Psoas muscle (tissue), 8 donors: ENCODE results near the gene ACOXL. TPM values are rescaled to one million over a fixed set of nuclear protein-coding genes. Genes with fewer than 3 reads are reported as not detected.

Experiments
- ATAC-seq, 4 donors: fragments of 200-7000 bp; cut with Tn5 transposase; one replicate each; pipeline ENCODE4 v1.9.1; 2020; ENCODE audit warnings: moderate library complexity in 3 of 4, mild to moderate bottlenecking in 2 of 4
- DNase-seq, 2 donors: peaks; one replicate each; pipeline ENCODE4 v3.0.0-alpha.2; 2020
- H3K27ac ChIP-seq: fragments of 200-600 bp; one replicate; pipeline ENCODE4 v1.8.0; 2022
- H3K27me3 ChIP-seq, 3 donors: fragments of 200-600 bp in 1 of 3; one replicate each; pipeline versions ENCODE4 v1.6.1 to v1.8.0; 2013 to 2022; ENCODE audit warnings: low read length in 2 of 3, mild to moderate bottlenecking in 2 of 3, moderate library complexity in 1 of 3; ENCODE audit not compliant: insufficient read depth in 3 of 3
- H3K36me3 ChIP-seq, 2 donors: fragments of 200-600 bp in 1 of 2; one replicate each; pipeline versions ENCODE4 v1.6.1 to v1.8.0; 2013 to 2022; ENCODE audit warnings: low read depth in 1 of 2, mild to moderate bottlenecking in 1 of 2, moderate library complexity in 1 of 2; ENCODE audit not compliant: insufficient read depth in 1 of 2
- H3K4me1 ChIP-seq: fragments of 200-600 bp; one replicate; pipeline ENCODE4 v1.8.0; 2022
- H3K4me3 ChIP-seq: fragments of 200-600 bp; one replicate; pipeline ENCODE4 v1.8.0; 2022; ENCODE audit warnings: mild to moderate bottlenecking
- H3K9me3 ChIP-seq: fragments of 200-600 bp; one replicate; pipeline ENCODE4 v1.8.0; 2022
- CTCF ChIP-seq: fragments of 200-600 bp; IDR thresholded peaks from one replicate; pipeline ENCODE4 v1.8.0; 2022; ENCODE audit warnings: antibody characterized with exemption
- WGBS, 3 donors: extraction: QIAGEN DNeasy Blood & Tissue Kit; methylation state at CpG; one replicate each; pipeline versions ENCODE4 v1.1.6 to v1.1.7; 2013; 5-methylcytosine and 5-hydroxymethylcytosine counted together
- intact Hi-C, 2 donors: fragments of 100-400 bp; cut with DNase I; formaldehyde crosslinking; loops; one replicate each; pipeline versions ENCODE4 v1.11.0 to v1.14.2; 2022
- polyA plus RNA-seq, 3 donors: library from polyadenylated mRNA; stranded (reverse); fragments of 200-250 nt; gene quantifications; one replicate each; pipeline ENCODE4 v1.2.3, GENCODE V29; 2013
- total RNA-seq, 4 donors: library from RNA; stranded (reverse); fragmentation: NEBNext Ultra II Directional in 2 of 4; extraction: Animal tissue kit (Norgen Biotek cat#: 25700) in 2 of 4; gene quantifications; one replicate each; pipeline versions ENCODE4 v1.2.1 to v1.2.4, GENCODE V29; 2021 to 2023
- donor health status: healthy with polysubstance abuse.
- donor health status: DM: no; HTN: no; CAD: no; lungs with moderate emphysema.
- donor health status: Bipolar disorder and iron deficiency.
- donor health status: healthy.
- donor health status: DM: yes; HTN: yes; CAD: no.
- donor health status: DM: no; HTN: no; CAD: no.
- donor health status: DM: no; HTN: no; CAD: no.
- donor health status: DM: yes; HTN: yes; CAD: no.

Gene ACOXL
- total and polyA plus RNA-seq, 7 donors, result 0.01 TPM; not detected in 6

- no peak for ATAC-seq
- Histone ChIP-seq H3K27ac (no peak overlapping the region), H3K9me3 (peaks cover 10% of the 10 kb centered on the region), H3K36me3 (no peaks in the 10 kb centered on the region), H3K4me1 (no peaks in the 10 kb centered on the region), H3K4me3 (no peak overlapping the region), H3K27me3 (peaks cover 0 to under 1% (median 0%) of the 10 kb centered on the region in 3 donors)
- DNase-seq, result no peak
- intact Hi-C loops, result no loop called here
- 78 to 80% (median 79%) methylated on average over 7 of the region's 7 CpGs for WGBS, 3 donors
- TF ChIP-seq CTCF, result no peak
Measured at GRCh38 chr2:111017909-111018308, 285.5 kb downstream of the ACOXL start.

- intact Hi-C loops, result no loop called here
- no peak for ATAC-seq
- H3K27ac ChIP-seq, result no peak overlapping the region
Measured at GRCh38 chr2:111019381-111019780, 287.0 kb downstream of the ACOXL start.

GRCh38 chr2:111022633-111023032, 290.3 kb downstream of the ACOXL start:
- WGBS, 3 donors, result 89 to 94% (median 91%) methylated on average over 7 of the region's 7 CpGs
- no peak for ATAC-seq
- intact Hi-C loops, result no loop called here
- H3K4me3 ChIP-seq, result no peak overlapping the region
- H3K27me3 ChIP-seq, result peaks cover 0 to 2% (median 0%) of the 10 kb centered on the region in 3 donors
- no peak overlapping the region for H3K27ac ChIP-seq
- no peaks in the 10 kb centered on the region for H3K36me3 ChIP-seq
- H3K4me1 ChIP-seq, result no peaks in the 10 kb centered on the region
- no peak for TF ChIP-seq CTCF
- no peak for DNase-seq
- no peaks in the 10 kb centered on the region for H3K9me3 ChIP-seq

More at GRCh38 chr2:111019381-111019780, 287.0 kb downstream of the ACOXL start:
- no peak overlapping the region for H3K4me3 ChIP-seq
- no peak for TF ChIP-seq CTCF
- WGBS, 3 donors, result 77 to 81% (median 77%) methylated on average over 10 of the region's 10 CpGs
- DNase-seq, result no peak
- no peaks in the 10 kb centered on the region for H3K4me1 ChIP-seq
- H3K27me3 ChIP-seq, result peaks cover 0 to 2% (median 0%) of the 10 kb centered on the region in 3 donors
- peaks cover 1% of the 10 kb centered on the region for H3K9me3 ChIP-seq
- no peaks in the 10 kb centered on the region for H3K36me3 ChIP-seq

- DNase-seq (no peak), ATAC-seq (no peak)
- Histone ChIP-seq H3K27me3 (peaks cover 0 to 2% (median 0%) of the 10 kb centered on the region in 3 donors), H3K36me3 (no peaks in the 10 kb centered on the region), H3K4me3 (no peak overlapping the region), H3K4me1 (no peaks in the 10 kb centered on the region), H3K27ac (no peak overlapping the region), H3K9me3 (no peaks in the 10 kb centered on the region)
- 90 to 96% (median 94%) methylated on average over 4 of the region's 4 CpGs for WGBS, 3 donors
- TF ChIP-seq CTCF, result no peak
- intact Hi-C loops, result no loop called here
Measured at GRCh38 chr2:111024496-111024895, 292.1 kb downstream of the ACOXL start.

- intact Hi-C loops, result no loop called here
- no peak for ATAC-seq
- no peak for TF ChIP-seq CTCF
- Histone ChIP-seq H3K27me3 (peaks cover 0 to 2% (median 0%) of the 10 kb centered on the region in 3 donors), H3K4me1 (no peaks in the 10 kb centered on the region), H3K36me3 (no peaks in the 10 kb centered on the region), H3K27ac (no peak overlapping the region), H3K9me3 (no peaks in the 10 kb centered on the region), H3K4me3 (no peak overlapping the region)
- DNase-seq, result no peak
- 82 to 84% (median 83%) methylated on average over 4 of the region's 4 CpGs for WGBS, 3 donors
Measured at GRCh38 chr2:111025288-111025687, 292.9 kb downstream of the ACOXL start.
